ENCODE results near the gene MTUS2.
"Not testable (repeated sequence)": the region's sequence is repeated elsewhere in the genome, so short reads cannot be mapped to it uniquely, and the experiment has no call there.

MTUS2 gene

GRCh38 chr13:29328501-29328900, 508.4 kb downstream of the MTUS2 start:
- TF ChIP-seq CTCF (IDR thresholded peaks at IDR 0.05; ENCODE audit: insufficient read depth, low read length, poor library complexity, severe bottlenecking) (no peak), EZH2phosphoT487 (conservative IDR thresholded peaks at IDR 0.05; ENCODE audit: low read length) (no peak)
- H4K20me1 ChIP-seq (ENCODE audit: low read depth, low read length): no peaks in the 10 kb centered on the region
- H3K9me2 ChIP-seq (replicated peaks; ENCODE audit: insufficient read depth, low read length): no peaks in the 10 kb centered on the region

GRCh38 chr13:29336356-29336755, 516.2 kb downstream of the MTUS2 start:
- Histone ChIP-seq H2AFZ (ENCODE audit: low read depth, low read length, severe bottlenecking) (no peak overlapping the region), H3F3A (ENCODE audit: insufficient read depth) (no peaks in the 10 kb centered on the region), H3K4me2 (ENCODE audit: low read depth, low read length, poor library complexity, severe bottlenecking) (no peak overlapping the region), H3K36me3 (ENCODE audit: low read length) (no peaks in the 10 kb centered on the region), H3K9ac (ENCODE audit: low read length) (no peak overlapping the region), H3K9me3 (ENCODE audit: insufficient read depth, low read length) (no peaks in the 10 kb centered on the region), H3K27ac (ENCODE audit: low read depth, low read length) (no peak overlapping the region), H3K79me2 (ENCODE audit: insufficient read depth, low read length) (no peaks in the 10 kb centered on the region), H3K27me3 (ENCODE audit: low read length) (no peaks in the 10 kb centered on the region), H3K9me2 (replicated peaks; ENCODE audit: insufficient read depth, low read length) (no peaks in the 10 kb centered on the region), H3K4me3 (ENCODE audit: insufficient read depth, low read length, poor library complexity, severe bottlenecking) (no peak overlapping the region), H4K20me1 (ENCODE audit: low read depth, low read length) (no peaks in the 10 kb centered on the region)
- TF ChIP-seq EZH2phosphoT487 (conservative IDR thresholded peaks at IDR 0.05; ENCODE audit: low read length) (no peak), CTCF (IDR thresholded peaks at IDR 0.05; ENCODE audit: insufficient read depth, low read length, poor library complexity, severe bottlenecking) (no peak)

More at GRCh38 chr13:29328501-29328900, 508.4 kb downstream of the MTUS2 start:
- Histone ChIP-seq H3K4me3 (ENCODE audit: insufficient read depth, low read length, poor library complexity, severe bottlenecking) (no peak overlapping the region), H3K36me3 (ENCODE audit: low read length) (no peaks in the 10 kb centered on the region), H3K9ac (ENCODE audit: low read length) (no peak overlapping the region), H3K79me2 (ENCODE audit: insufficient read depth, low read length) (no peaks in the 10 kb centered on the region), H3K4me2 (ENCODE audit: low read depth, low read length, poor library complexity, severe bottlenecking) (no peak overlapping the region), H3K27ac (ENCODE audit: low read depth, low read length) (no peak overlapping the region), H3K9me3 (ENCODE audit: insufficient read depth, low read length) (no peaks in the 10 kb centered on the region), H2AFZ (ENCODE audit: low read depth, low read length, severe bottlenecking) (no peak overlapping the region), H3F3A (ENCODE audit: insufficient read depth) (no peaks in the 10 kb centered on the region), H3K27me3 (ENCODE audit: low read length) (no peaks in the 10 kb centered on the region)

GRCh38 chr13:29339386-29340272, 519.5 kb downstream of the MTUS2 start:
- Histone ChIP-seq H3K27ac (ENCODE audit: low read depth, low read length) (no peak overlapping the region), H3K9me2 (replicated peaks; ENCODE audit: insufficient read depth, low read length) (no peaks in the 10 kb centered on the region), H3K36me3 (ENCODE audit: low read length) (no peaks in the 10 kb centered on the region), H3K79me2 (ENCODE audit: insufficient read depth, low read length) (no peaks in the 10 kb centered on the region), H2AFZ (ENCODE audit: low read depth, low read length, severe bottlenecking) (no peak overlapping the region), H3K27me3 (ENCODE audit: low read length) (no peaks in the 10 kb centered on the region), H3F3A (ENCODE audit: insufficient read depth) (no peaks in the 10 kb centered on the region), H3K4me2 (ENCODE audit: low read depth, low read length, poor library complexity, severe bottlenecking) (no peak overlapping the region), H4K20me1 (ENCODE audit: low read depth, low read length) (no peaks in the 10 kb centered on the region), H3K4me3 (ENCODE audit: insufficient read depth, low read length, poor library complexity, severe bottlenecking) (no peak overlapping the region), H3K9ac (ENCODE audit: low read length) (no peak overlapping the region), H3K9me3 (ENCODE audit: insufficient read depth, low read length) (no peaks in the 10 kb centered on the region)
- TF ChIP-seq CTCF (IDR thresholded peaks at IDR 0.05; ENCODE audit: insufficient read depth, low read length, poor library complexity, severe bottlenecking) (no peak), EZH2phosphoT487 (conservative IDR thresholded peaks at IDR 0.05; ENCODE audit: low read length) (no peak)

- H2AFZ ChIP-seq (ENCODE audit: low read depth, low read length, severe bottlenecking); H3K9ac ChIP-seq (ENCODE audit: low read length): not testable (repeated sequence)
Measured at GRCh38 chr13:29345860-29346582, 525.9 kb downstream of the MTUS2 start.

More at GRCh38 chr13:29345860-29346582, 525.9 kb downstream of the MTUS2 start:
- H4K20me1 ChIP-seq (ENCODE audit: low read depth, low read length); H3K36me3 ChIP-seq (ENCODE audit: low read length); H3K79me2 ChIP-seq (ENCODE audit: insufficient read depth, low read length); H3K27me3 ChIP-seq (ENCODE audit: low read length); H3F3A ChIP-seq (ENCODE audit: insufficient read depth); H3K9me3 ChIP-seq (ENCODE audit: insufficient read depth, low read length); H3K27ac ChIP-seq (ENCODE audit: low read depth, low read length); H3K9me2 ChIP-seq (replicated peaks; ENCODE audit: insufficient read depth, low read length); H3K4me3 ChIP-seq (ENCODE audit: insufficient read depth, low read length, poor library complexity, severe bottlenecking); H3K4me2 ChIP-seq (ENCODE audit: low read depth, low read length, poor library complexity, severe bottlenecking): not testable (repeated sequence)

Data from SU-DHL-6 (cell line).